ENCODE data around the gene EDNRB. TPM values are rescaled to one million over a fixed set of nuclear protein-coding genes. Genes with fewer than 3 reads are reported as not detected.

The EDNRB gene
- total RNA-seq, 1 donor from 2014 or later, result 1.1 TPM

DNA sequence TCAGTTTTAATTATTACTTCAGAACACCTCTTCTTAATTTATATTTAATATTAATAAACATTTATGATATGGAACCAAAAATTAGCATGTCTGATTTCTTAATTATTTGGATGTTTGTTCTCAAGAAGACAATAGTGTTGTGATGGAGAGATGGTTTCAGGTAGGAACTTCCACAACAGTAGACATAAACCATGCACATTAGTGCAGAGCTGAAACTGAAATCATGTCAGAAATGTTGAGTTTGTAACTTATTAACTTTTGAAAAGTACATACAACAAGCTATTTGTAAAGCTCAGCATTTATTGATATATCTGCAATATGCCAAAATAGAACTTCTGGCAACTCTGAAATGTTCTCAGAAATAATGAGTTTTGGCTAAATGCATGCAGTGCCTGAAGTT, 11.8 kb upstream of the EDNRB start:
- FAIRE-seq (no peak), DNase-seq (ENCODE audit: low read depth) (no peak)
- no peaks in the 10 kb centered on the region for H3K36me3 ChIP-seq (ENCODE audit: control insufficient read depth, insufficient read depth, low read length)
- no peaks in the 10 kb centered on the region for H3K27me3 ChIP-seq (ENCODE audit: control insufficient read depth, insufficient read depth, low read length)
- no peak overlapping the region for H3K4me3 ChIP-seq (ENCODE audit: low read depth, low read length)
- TF ChIP-seq, protein P1, sequence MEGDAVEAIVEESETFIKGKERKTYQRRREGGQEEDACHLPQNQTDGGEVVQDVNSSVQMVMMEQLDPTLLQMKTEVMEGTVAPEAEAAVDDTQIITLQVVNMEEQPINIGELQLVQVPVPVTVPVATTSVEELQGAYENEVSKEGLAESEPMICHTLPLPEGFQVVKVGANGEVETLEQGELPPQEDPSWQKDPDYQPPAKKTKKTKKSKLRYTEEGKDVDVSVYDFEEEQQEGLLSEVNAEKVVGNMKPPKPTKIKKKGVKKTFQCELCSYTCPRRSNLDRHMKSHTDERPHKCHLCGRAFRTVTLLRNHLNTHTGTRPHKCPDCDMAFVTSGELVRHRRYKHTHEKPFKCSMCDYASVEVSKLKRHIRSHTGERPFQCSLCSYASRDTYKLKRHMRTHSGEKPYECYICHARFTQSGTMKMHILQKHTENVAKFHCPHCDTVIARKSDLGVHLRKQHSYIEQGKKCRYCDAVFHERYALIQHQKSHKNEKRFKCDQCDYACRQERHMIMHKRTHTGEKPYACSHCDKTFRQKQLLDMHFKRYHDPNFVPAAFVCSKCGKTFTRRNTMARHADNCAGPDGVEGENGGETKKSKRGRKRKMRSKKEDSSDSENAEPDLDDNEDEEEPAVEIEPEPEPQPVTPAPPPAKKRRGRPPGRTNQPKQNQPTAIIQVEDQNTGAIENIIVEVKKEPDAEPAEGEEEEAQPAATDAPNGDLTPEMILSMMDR (IDR thresholded peaks at IDR 0.05; ENCODE audit: insufficient read depth, low read length, severe bottlenecking), result no peak

DNA sequence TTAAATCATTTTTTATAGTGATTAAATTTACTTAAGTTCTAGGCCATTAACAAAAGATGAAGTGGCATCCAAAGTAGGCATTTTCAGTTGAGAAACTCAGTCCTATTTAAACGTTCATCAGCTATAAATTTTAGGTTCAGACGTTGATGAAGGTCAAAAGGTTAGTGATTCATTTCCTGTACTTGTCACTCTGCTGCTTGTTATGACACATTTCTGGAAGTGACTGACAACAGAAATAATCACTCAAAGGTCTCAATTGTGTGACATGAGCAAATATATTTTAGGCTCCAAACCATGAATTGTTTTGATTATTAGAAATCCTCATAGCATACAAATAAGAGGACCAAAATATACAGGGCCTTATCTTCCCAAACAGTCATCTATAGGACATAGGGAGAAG, 10.3 kb upstream of the EDNRB start:
- Histone ChIP-seq H3K4me3 (ENCODE audit: low read depth, low read length) (no peak overlapping the region), H3K36me3 (ENCODE audit: control insufficient read depth, insufficient read depth, low read length) (no peaks in the 10 kb centered on the region), H3K27me3 (ENCODE audit: control insufficient read depth, insufficient read depth, low read length) (no peaks in the 10 kb centered on the region)
- peak; percentile 47 for DNase-seq (ENCODE audit: low read depth)
- no peak for FAIRE-seq
- TF ChIP-seq, protein P1 (IDR thresholded peaks at IDR 0.05; ENCODE audit: insufficient read depth, low read length, severe bottlenecking), result no peak

DNA sequence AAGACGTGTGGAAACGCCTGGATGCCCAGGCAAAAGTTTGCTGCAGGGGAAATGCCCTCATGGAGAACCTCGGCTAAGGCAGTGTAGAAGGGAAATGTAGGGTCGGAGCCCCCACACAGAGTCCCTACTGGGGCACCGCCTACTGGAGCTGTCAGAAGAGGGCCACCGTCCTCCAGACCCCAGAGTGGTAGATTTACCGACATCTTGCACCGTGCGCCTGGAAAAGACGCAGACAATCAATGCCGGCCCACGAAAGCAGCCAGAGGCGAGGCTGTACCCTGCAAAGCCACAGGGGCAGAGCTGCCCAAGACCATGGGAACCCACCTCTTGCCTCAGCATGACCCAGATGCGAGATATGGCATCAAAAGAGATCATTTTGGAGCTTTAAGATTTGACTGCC, 7.0 kb upstream of the EDNRB start:
- FAIRE-seq, result no peak

DNA sequence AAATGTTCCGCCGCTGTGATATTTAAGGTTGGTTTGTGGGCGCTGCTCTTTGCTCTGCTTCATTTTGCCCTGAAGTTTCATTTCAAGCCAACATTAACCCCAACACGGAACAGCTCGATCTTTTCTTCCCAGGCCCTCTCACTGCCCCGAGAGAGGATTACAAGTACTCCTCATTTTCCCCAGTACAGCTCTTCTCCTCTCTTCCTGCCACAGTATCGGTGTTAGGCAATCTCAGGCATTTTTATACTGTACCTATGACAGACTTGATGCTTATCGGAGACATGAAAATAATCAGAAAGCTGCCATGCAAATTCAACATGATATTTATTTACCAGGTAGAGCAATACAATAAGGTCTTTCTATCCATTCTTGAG, 1.3 kb upstream of the EDNRB start:
- TF ChIP-seq, protein P1 (IDR thresholded peaks at IDR 0.05; ENCODE audit: insufficient read depth, low read length, severe bottlenecking), result no peak
- H3K36me3 ChIP-seq (ENCODE audit: control insufficient read depth, insufficient read depth, low read length), result no peaks in the 10 kb centered on the region
- FAIRE-seq, result no peak
- DNase-seq (ENCODE audit: low read depth), result no peak
- H3K27me3 ChIP-seq (ENCODE audit: control insufficient read depth, insufficient read depth, low read length), result peaks cover 5% of the 10 kb centered on the region
- no peak overlapping the region for H3K4me3 ChIP-seq (ENCODE audit: low read depth, low read length)

More for the DNA sequence above, 7.0 kb upstream of the EDNRB start:
- DNase-seq (ENCODE audit: low read depth), result no peak
- TF ChIP-seq, protein P1 (IDR thresholded peaks at IDR 0.05; ENCODE audit: insufficient read depth, low read length, severe bottlenecking), result no peak
- Histone ChIP-seq H3K27me3 (ENCODE audit: control insufficient read depth, insufficient read depth, low read length) (no peaks in the 10 kb centered on the region), H3K36me3 (ENCODE audit: control insufficient read depth, insufficient read depth, low read length) (no peaks in the 10 kb centered on the region), H3K4me3 (ENCODE audit: low read depth, low read length) (no peak overlapping the region)

DNA sequence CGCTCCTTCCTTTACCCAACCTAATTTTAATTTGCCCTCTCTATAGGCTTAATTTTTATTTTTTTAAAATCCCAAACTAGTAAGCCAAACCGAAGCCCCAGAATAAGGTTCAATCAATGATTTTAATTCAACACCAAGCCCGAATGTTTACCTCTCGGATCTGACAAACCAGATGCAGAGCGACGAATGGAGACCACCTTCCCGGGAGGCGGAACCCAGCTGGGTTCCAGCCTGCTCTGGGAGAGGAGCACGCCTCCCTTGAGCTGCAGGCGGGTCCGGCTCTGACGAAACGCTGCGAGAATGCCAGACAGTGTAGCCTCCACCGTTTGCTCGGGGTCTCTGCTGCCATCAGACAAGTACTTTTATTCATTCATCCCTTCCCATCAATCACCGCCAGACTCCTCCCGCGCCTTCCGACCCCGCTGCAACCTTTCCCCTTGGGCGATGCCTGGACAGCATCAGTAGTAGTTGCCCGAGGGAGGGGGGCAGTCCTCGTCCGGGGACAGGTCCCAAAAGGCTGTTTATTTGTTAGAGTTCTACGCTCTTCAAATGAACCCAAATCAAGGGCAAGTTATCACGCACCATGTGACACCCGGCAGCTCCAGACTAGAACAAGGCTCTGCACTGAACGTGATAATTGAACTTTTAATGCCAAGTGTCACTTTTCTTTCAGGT, 752 bp upstream of the EDNRB start:
- DNase-seq (ENCODE audit: low read depth), result no peak
- Histone ChIP-seq H3K4me3 (ENCODE audit: low read depth, low read length) (no peak overlapping the region), H3K36me3 (ENCODE audit: control insufficient read depth, insufficient read depth, low read length) (no peaks in the 10 kb centered on the region), H3K27me3 (ENCODE audit: control insufficient read depth, insufficient read depth, low read length) (peaks cover 5% of the 10 kb centered on the region)
- TF ChIP-seq, protein P1 (IDR thresholded peaks at IDR 0.05; ENCODE audit: insufficient read depth, low read length, severe bottlenecking), result no peak
- FAIRE-seq, result no peak

DNA sequence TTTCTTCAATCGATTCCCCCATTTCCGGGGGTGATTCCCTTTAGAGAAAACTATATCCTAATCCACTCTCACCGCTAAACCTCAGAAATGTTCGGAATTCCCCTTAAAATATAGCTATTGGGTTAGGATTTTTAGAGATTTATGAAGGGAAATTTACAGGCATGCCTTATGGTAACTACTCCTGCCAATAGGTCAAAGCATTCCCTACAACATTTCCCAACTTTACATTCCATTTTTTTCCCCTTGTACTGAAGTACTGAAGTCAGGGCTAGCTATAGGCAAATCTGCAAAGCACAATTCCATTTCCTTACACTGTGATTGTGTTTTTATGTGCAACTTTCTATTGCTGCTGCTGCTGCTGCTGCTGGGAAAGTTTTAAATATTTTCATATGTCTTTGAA, 2.1 kb downstream of the EDNRB start:
- H3K4me3 ChIP-seq (ENCODE audit: low read depth, low read length), result no peak overlapping the region
- no peak for DNase-seq (ENCODE audit: low read depth)
- TF ChIP-seq, protein P1 (IDR thresholded peaks at IDR 0.05; ENCODE audit: insufficient read depth, low read length, severe bottlenecking), result no peak
- H3K27me3 ChIP-seq (ENCODE audit: control insufficient read depth, insufficient read depth, low read length), result peaks cover 5% of the 10 kb centered on the region
- no peaks in the 10 kb centered on the region for H3K36me3 ChIP-seq (ENCODE audit: control insufficient read depth, insufficient read depth, low read length)
- FAIRE-seq, result no peak
